GM12801 (cell line): ENCODE data around the gene ROPN1L.

Source experiments
- CTCF ChIP-seq: IDR thresholded peaks from one replicate; pipeline ENCODE4 v1.5.1; 2011; ENCODE audit warnings: control low read depth; ENCODE audit not compliant: insufficient read length; ENCODE audit errors: extremely low read depth

ROPN1L gene

GRCh38 chr5:10482791-10483530 lies 41.3 kb downstream of the ROPN1L start:
- no peak for TF ChIP-seq CTCF

GRCh38 chr5:10484774-10485141 lies 43.1 kb downstream of the ROPN1L start:
- TF ChIP-seq CTCF = no peak

GRCh38 chr5:10485142-10485795 lies 43.6 kb downstream of the ROPN1L start:
- TF ChIP-seq CTCF = no peak

GRCh38 chr5:10485897-10486296 lies 44.2 kb downstream of the ROPN1L start:
- no peak for TF ChIP-seq CTCF

- TF ChIP-seq CTCF = no peak
These were observed 45.0 kb downstream of the ROPN1L start for GRCh38 chr5:10486511-10487344.

GRCh38 chr5:10488144-10488543 lies 46.5 kb downstream of the ROPN1L start:
- no peak for TF ChIP-seq CTCF

GRCh38 chr5:10489810-10490426 lies 48.2 kb downstream of the ROPN1L start:
- TF ChIP-seq CTCF = no peak
